Nephron (organoid): Measurements from ENCODE around the gene SLX9.

Source experiments
- H3K27ac Mint-ChIP-seq, 3 experiments: 2 replicates each; pipeline ENCODE4 v1.8.0; 2020; ENCODE audit warnings: mixed read lengths in 3 of 3, mild to moderate bottlenecking in 2 of 3, moderate library complexity in 1 of 3
- H3K27me3 Mint-ChIP-seq: 2 replicates; pipeline ENCODE4 v1.8.0; 2021; ENCODE audit warnings: low read depth, mild to moderate bottlenecking, moderate library complexity, mixed read lengths
- H3K36me3 Mint-ChIP-seq: 2 replicates; pipeline ENCODE4 v1.8.0; 2020; ENCODE audit warnings: low read depth, mixed read lengths
- H3K4me1 Mint-ChIP-seq: 2 replicates; pipeline ENCODE4 v1.8.0; 2020; ENCODE audit warnings: mixed read lengths
- H3K4me3 Mint-ChIP-seq, 3 experiments: 2 replicates each; pipeline ENCODE4 v1.8.0; 2020; ENCODE audit warnings: mild to moderate bottlenecking in 3 of 3, mixed read lengths in 3 of 3, moderate library complexity in 2 of 3
- H3K9me3 Mint-ChIP-seq: 2 replicates; pipeline ENCODE4 v1.8.0; 2020; ENCODE audit warnings: mixed read lengths
- CTCF ChIP-seq, 3 experiments: fragments of 200-600 bp; sonication (generic); IDR thresholded peaks; one replicate each; pipeline ENCODE4 v1.5.0; 2021; ENCODE audit warnings: antibody characterized with exemption in 3 of 3; ENCODE audit not compliant: unreplicated experiment in 3 of 3

SLX9 gene

GRCh38 chr21:45009616-45010015, 69.8 kb downstream of the SLX9 start:
- H3K36me3 Mint-ChIP-seq: no peaks in the 10 kb centered on the region
- peaks cover 12% of the 10 kb centered on the region for H3K4me1 Mint-ChIP-seq
- no peak overlapping the region for H3K27ac Mint-ChIP-seq
- H3K4me3 Mint-ChIP-seq: no peak overlapping the region
- no peak for TF ChIP-seq CTCF (IDR thresholded peaks at IDR 0.05; ENCODE audit: unreplicated experiment in 3 of 3)
- H3K27me3 Mint-ChIP-seq: peaks cover 23% of the 10 kb centered on the region
- peaks cover 30% of the 10 kb centered on the region for H3K9me3 Mint-ChIP-seq

GRCh38 chr21:45010096-45010495, 70.3 kb downstream of the SLX9 start:
- no peak overlapping the region for H3K4me3 Mint-ChIP-seq
- no peak overlapping the region for H3K27ac Mint-ChIP-seq
- H3K36me3 Mint-ChIP-seq: no peaks in the 10 kb centered on the region
- TF ChIP-seq CTCF (IDR thresholded peaks at IDR 0.05; ENCODE audit: unreplicated experiment in 3 of 3): no peak
- H3K9me3 Mint-ChIP-seq: peaks cover 30% of the 10 kb centered on the region
- peaks cover 12% of the 10 kb centered on the region for H3K4me1 Mint-ChIP-seq
- H3K27me3 Mint-ChIP-seq: peaks cover 26% of the 10 kb centered on the region

GRCh38 chr21:45010860-45011259, 71.0 kb downstream of the SLX9 start:
- H3K27ac Mint-ChIP-seq: no peak overlapping the region
- TF ChIP-seq CTCF (IDR thresholded peaks at IDR 0.05; ENCODE audit: unreplicated experiment in 3 of 3): no peak
- H3K9me3 Mint-ChIP-seq: peaks cover 27% of the 10 kb centered on the region
- no peaks in the 10 kb centered on the region for H3K36me3 Mint-ChIP-seq
- peaks cover 31% of the 10 kb centered on the region for H3K27me3 Mint-ChIP-seq
- peaks cover 17% of the 10 kb centered on the region for H3K4me1 Mint-ChIP-seq
- no peak overlapping the region for H3K4me3 Mint-ChIP-seq

- H3K27ac Mint-ChIP-seq: no peak overlapping the region
- H3K9me3 Mint-ChIP-seq: peaks cover 23% of the 10 kb centered on the region
- no peak for TF ChIP-seq CTCF (IDR thresholded peaks at IDR 0.05; ENCODE audit: unreplicated experiment in 3 of 3)
- peaks cover 23% of the 10 kb centered on the region for H3K4me1 Mint-ChIP-seq
- H3K27me3 Mint-ChIP-seq: peaks cover 36% of the 10 kb centered on the region
- no peak overlapping the region for H3K4me3 Mint-ChIP-seq
- no peaks in the 10 kb centered on the region for H3K36me3 Mint-ChIP-seq
Measured at GRCh38 chr21:45011426-45011825, 71.6 kb downstream of the SLX9 start.

GRCh38 chr21:45011911-45012661, 72.3 kb downstream of the SLX9 start:
- peak in 1 of 3 experiments; percentile 19 for TF ChIP-seq CTCF (IDR thresholded peaks at IDR 0.05; ENCODE audit: unreplicated experiment in 3 of 3)
- peaks cover 17% of the 10 kb centered on the region for H3K9me3 Mint-ChIP-seq
- H3K36me3 Mint-ChIP-seq: no peaks in the 10 kb centered on the region
- peaks cover 25% of the 10 kb centered on the region for H3K4me1 Mint-ChIP-seq
- peak overlapping the region; percentile 82 to 96 (median 94) for H3K27ac Mint-ChIP-seq
- peak overlapping the region in 2 of 3 experiments; percentile 41 to 56 for H3K4me3 Mint-ChIP-seq
- peaks cover 38% of the 10 kb centered on the region for H3K27me3 Mint-ChIP-seq
